GM21367 (cell line): ENCODE data around the gene C21orf58.

Experiments
- ATAC-seq: cut with Tn5 transposase; IDR thresholded peaks from one replicate; pipeline ENCODE4 v1.9.1; 2021; ENCODE audit not compliant: unreplicated experiment

The C21orf58 gene

GRCh38 chr21:46264690-46265144 lies 59.0 kb downstream of the C21orf58 start:
- no peak for ATAC-seq

DNA sequence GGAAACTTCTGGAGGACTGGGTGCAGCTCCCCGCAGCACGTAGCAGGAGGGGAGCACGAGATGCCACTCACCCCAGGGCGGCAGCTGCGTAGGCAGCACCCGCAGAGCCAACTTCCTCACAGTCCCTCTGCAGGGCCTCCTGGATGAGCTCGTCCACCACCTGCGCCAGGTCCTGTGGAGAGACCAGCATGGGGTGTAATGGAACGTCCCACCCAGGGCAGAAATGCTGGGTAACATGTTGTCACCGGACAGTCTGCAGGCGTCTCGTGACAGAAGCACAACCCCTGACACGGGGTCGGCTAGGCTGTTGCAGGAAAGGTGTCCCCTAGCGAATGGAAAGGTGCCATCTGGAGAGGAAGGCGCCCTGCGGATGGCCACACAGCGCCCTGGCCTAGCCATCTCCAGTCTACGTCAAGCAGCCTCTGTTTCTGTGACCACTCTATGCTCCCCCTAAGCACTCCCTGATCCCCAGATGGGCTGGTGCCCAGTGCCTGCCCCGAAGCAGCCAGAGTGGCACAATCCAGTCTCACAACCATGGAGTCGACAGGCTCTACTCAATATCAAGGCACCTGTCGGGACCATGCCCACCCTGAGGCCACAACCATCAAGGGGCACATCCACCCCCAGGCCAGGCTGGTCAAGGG lies 59.5 kb downstream of the C21orf58 start:
- no peak for ATAC-seq

- ATAC-seq: no peak
These were observed 67.1 kb downstream of the C21orf58 start for GRCh38 chr21:46256501-46256994.

GRCh38 chr21:46255758-46256337 lies 67.8 kb downstream of the C21orf58 start:
- no peak for ATAC-seq

DNA sequence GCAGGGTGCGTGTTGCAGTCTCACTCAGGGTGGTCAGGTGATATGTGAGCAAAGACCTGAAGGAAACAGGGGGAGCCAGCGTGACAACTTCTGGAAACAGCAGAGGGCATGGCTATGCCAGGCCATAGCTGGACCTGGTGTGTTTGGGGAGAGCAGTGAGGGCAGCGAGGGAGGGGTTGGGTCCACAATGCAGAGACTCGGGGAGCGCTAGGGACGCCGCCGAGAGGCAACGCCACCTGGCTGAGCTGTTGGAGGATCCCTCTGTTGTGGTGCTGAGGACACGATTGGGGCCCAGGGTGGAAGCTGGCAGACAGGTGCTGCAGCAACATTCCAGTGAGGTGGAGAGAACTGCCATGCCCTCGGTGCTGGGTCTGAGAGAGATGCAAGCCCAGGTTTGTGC lies 68.5 kb downstream of the C21orf58 start:
- no peak for ATAC-seq

DNA sequence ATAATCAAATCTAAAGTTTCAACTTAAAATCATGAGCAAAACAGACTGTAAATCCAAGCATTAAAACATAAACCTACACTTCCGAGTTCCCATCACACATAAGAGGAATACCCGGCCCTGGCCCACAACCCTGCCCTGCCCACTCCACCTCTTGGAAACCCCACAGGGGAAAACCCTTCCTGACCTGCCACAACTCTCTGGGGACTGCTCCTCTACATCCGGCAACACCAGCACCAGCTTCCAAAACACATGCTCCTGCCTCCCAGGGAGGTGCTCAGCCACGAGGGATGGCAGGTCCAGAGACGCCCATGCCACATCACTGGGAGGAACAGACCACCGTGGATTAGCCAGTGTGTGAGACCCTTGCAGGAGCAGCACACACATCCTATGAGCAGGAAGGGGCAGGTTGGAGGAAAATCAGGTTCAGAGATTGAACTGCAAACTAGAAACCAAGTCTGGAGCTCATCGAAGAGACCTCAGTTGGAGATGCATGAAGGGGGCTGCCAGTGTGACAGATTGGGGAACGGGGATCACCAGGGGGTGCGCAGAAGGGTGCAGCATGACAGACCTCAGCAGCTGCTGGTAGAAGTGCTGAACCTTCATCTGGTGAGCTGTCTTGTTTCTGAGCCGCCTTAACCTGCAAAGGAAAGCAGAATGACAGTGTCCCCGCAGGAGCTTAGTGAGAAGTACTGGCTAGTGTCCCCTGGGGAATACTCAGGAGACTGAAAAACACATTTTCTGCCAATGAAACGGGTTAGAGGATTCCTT lies 69.3 kb downstream of the C21orf58 start:
- no peak for ATAC-seq

- no peak for ATAC-seq
These were observed 70.0 kb downstream of the C21orf58 start for GRCh38 chr21:46253610-46254124.

- no peak for ATAC-seq
These were observed 70.8 kb downstream of the C21orf58 start for GRCh38 chr21:46252840-46253239.
